Vagina (tissue), 2 donors: ENCODE results near the gene POU2F1. TPM values are rescaled to one million over a fixed set of nuclear protein-coding genes. Genes with fewer than 3 reads are reported as not detected.

Source experiments
- DNase-seq, 2 donors: peaks; one replicate each; pipeline ENCODE4 v3.0.0-alpha.2; 2017; ENCODE audit errors: extremely low spot score in 2 of 2
- H3K27ac ChIP-seq: fragments of 200-600 bp; sonication (generic); one replicate; pipeline ENCODE4 v1.5.1; 2019
- H3K27me3 ChIP-seq: fragments of 200-600 bp; sonication (generic); one replicate; pipeline ENCODE4 v1.5.1; 2019
- H3K36me3 ChIP-seq, 2 donors: fragments of 200-600 bp; sonication (generic); one replicate each; pipeline ENCODE4 v1.5.1; 2017 to 2019
- H3K4me1 ChIP-seq: fragments of 200-600 bp; sonication (generic); one replicate; pipeline ENCODE4 v1.5.1; 2019
- H3K4me3 ChIP-seq, 2 donors: fragments of 200-600 bp; sonication (generic); 1 replicate in 1 of 2; 2 replicates in 1 of 2; pipeline ENCODE4 v1.5.1; 2016 to 2019
- H3K9me3 ChIP-seq: fragments of 200-600 bp; sonication (generic); one replicate; pipeline ENCODE4 v1.5.1; 2019
- CTCF ChIP-seq, 3 experiments: fragments of 450-650 bp in 2 of 3; fragments of 200-600 bp in 1 of 3; sonication (generic) in 1 of 3; IDR thresholded peaks; one replicate each; pipeline ENCODE4 v1.5.1; 2017 to 2019; ENCODE audit warnings: antibody characterized with exemption in 3 of 3, mild to moderate bottlenecking in 2 of 3, moderate library complexity in 2 of 3
- POLR2A ChIP-seq, 2 donors: fragments of 450-650 bp; IDR thresholded peaks; one replicate each; pipeline ENCODE4 v1.6.1; 2017; ENCODE audit warnings: antibody characterized with exemption in 2 of 2, mild to moderate bottlenecking in 2 of 2, moderate library complexity in 2 of 2
- POLR2AphosphoS5 ChIP-seq, 2 donors: sonication (generic); formaldehyde crosslinking; IDR thresholded peaks; one replicate each; pipeline ENCODE4 v1.9.0; 2017; ENCODE audit warnings: antibody characterized with exemption in 2 of 2, mild to moderate bottlenecking in 2 of 2, low read depth in 1 of 2; ENCODE audit not compliant: insufficient read depth in 1 of 2
- intact Hi-C: fragments of 100-400 bp; cut with DNase I; formaldehyde crosslinking; loops from one replicate; pipeline ENCODE4 v1.15.1; 2023
- total RNA-seq: library from RNA; depleted of rRNA; stranded (reverse); fragments of >200 nt; gene quantifications from one replicate; pipeline ENCODE4 v1.2.3, GENCODE V29; 2016

Gene POU2F1
- total RNA-seq, 1 donor from 2014 or later, result 10.8 TPM

- no peak for TF ChIP-seq CTCF (IDR thresholded peaks at IDR 0.05)
- H3K27ac ChIP-seq, result no peak overlapping the region
- no peaks in the 10 kb centered on the region for H3K9me3 ChIP-seq
- no peak for DNase-seq
- no peak overlapping the region for H3K4me3 ChIP-seq
- no peaks in the 10 kb centered on the region for H3K27me3 ChIP-seq
- H3K36me3 ChIP-seq, result peaks cover 0 to 8% of the 10 kb centered on the region in 2 donors
- H3K4me1 ChIP-seq, result no peaks in the 10 kb centered on the region
- intact Hi-C loops, result no loop called here
Measured at GRCh38 chr1:167365360-167365759, 144.7 kb downstream of the POU2F1 start.

- H3K4me1 ChIP-seq, result no peaks in the 10 kb centered on the region
Measured at GRCh38 chr1:167367705-167368104, 147.0 kb downstream of the POU2F1 start.

GRCh38 chr1:167369175-167369574 is 148.5 kb downstream of the POU2F1 start:
- intact Hi-C loops, result no loop called here

More at GRCh38 chr1:167367705-167368104, 147.0 kb downstream of the POU2F1 start:
- intact Hi-C loops, result no loop called here
- Histone ChIP-seq H3K36me3 (peaks cover 0 to 8% of the 10 kb centered on the region in 2 donors), H3K9me3 (no peaks in the 10 kb centered on the region), H3K27me3 (no peaks in the 10 kb centered on the region), H3K27ac (no peak overlapping the region), H3K4me3 (no peak overlapping the region)
- DNase-seq, result no peak
- TF ChIP-seq CTCF (IDR thresholded peaks at IDR 0.05) (no peak), POLR2A (IDR thresholded peaks at IDR 0.05) (no peak), POLR2AphosphoS5 (IDR thresholded peaks at IDR 0.05; ENCODE audit: insufficient read depth in 1 of 2, low read depth in 1 of 2) (no peak)

GRCh38 chr1:167369933-167370332 is 149.2 kb downstream of the POU2F1 start:
- no peak for DNase-seq
- no peaks in the 10 kb centered on the region for H3K4me1 ChIP-seq
- no peaks in the 10 kb centered on the region for H3K27me3 ChIP-seq
- no peak overlapping the region for H3K4me3 ChIP-seq
- H3K9me3 ChIP-seq, result no peaks in the 10 kb centered on the region
- peaks cover 0 to 8% of the 10 kb centered on the region in 2 donors for H3K36me3 ChIP-seq
- no peak overlapping the region for H3K27ac ChIP-seq
- intact Hi-C loops, result no loop called here
- TF ChIP-seq POLR2AphosphoS5 (IDR thresholded peaks at IDR 0.05; ENCODE audit: insufficient read depth in 1 of 2, low read depth in 1 of 2), result no peak
- no peak for TF ChIP-seq POLR2A (IDR thresholded peaks at IDR 0.05)
- no peak for TF ChIP-seq CTCF (IDR thresholded peaks at IDR 0.05)

More at GRCh38 chr1:167369175-167369574, 148.5 kb downstream of the POU2F1 start:
- no peak overlapping the region for H3K4me3 ChIP-seq
- no peak for DNase-seq
- no peaks in the 10 kb centered on the region for H3K27me3 ChIP-seq
- TF ChIP-seq POLR2AphosphoS5 (IDR thresholded peaks at IDR 0.05; ENCODE audit: insufficient read depth in 1 of 2, low read depth in 1 of 2) (no peak), CTCF (IDR thresholded peaks at IDR 0.05) (no peak), POLR2A (IDR thresholded peaks at IDR 0.05) (no peak)
- peaks cover 0 to 8% of the 10 kb centered on the region in 2 donors for H3K36me3 ChIP-seq
- H3K9me3 ChIP-seq, result no peaks in the 10 kb centered on the region
- no peak overlapping the region for H3K27ac ChIP-seq
- no peaks in the 10 kb centered on the region for H3K4me1 ChIP-seq

- Histone ChIP-seq H3K9me3 (no peaks in the 10 kb centered on the region), H3K36me3 (peaks cover 0 to 1% of the 10 kb centered on the region in 2 donors), H3K27me3 (no peaks in the 10 kb centered on the region), H3K4me3 (no peak overlapping the region), H3K4me1 (no peaks in the 10 kb centered on the region), H3K27ac (no peak overlapping the region)
- intact Hi-C loops, result no loop called here
- DNase-seq, result no peak
- TF ChIP-seq POLR2AphosphoS5 (IDR thresholded peaks at IDR 0.05; ENCODE audit: insufficient read depth in 1 of 2, low read depth in 1 of 2), result no peak
- no peak for TF ChIP-seq CTCF (IDR thresholded peaks at IDR 0.05)
- TF ChIP-seq POLR2A (IDR thresholded peaks at IDR 0.05), result no peak
Measured at GRCh38 chr1:167371030-167371429, 150.3 kb downstream of the POU2F1 start.
